ENCODE results near the gene POTEF.
"Not testable (repeated sequence)": the region's sequence is repeated elsewhere in the genome, so short reads cannot be mapped to it uniquely, and the experiment has no call there.

POTEF gene

DNA sequence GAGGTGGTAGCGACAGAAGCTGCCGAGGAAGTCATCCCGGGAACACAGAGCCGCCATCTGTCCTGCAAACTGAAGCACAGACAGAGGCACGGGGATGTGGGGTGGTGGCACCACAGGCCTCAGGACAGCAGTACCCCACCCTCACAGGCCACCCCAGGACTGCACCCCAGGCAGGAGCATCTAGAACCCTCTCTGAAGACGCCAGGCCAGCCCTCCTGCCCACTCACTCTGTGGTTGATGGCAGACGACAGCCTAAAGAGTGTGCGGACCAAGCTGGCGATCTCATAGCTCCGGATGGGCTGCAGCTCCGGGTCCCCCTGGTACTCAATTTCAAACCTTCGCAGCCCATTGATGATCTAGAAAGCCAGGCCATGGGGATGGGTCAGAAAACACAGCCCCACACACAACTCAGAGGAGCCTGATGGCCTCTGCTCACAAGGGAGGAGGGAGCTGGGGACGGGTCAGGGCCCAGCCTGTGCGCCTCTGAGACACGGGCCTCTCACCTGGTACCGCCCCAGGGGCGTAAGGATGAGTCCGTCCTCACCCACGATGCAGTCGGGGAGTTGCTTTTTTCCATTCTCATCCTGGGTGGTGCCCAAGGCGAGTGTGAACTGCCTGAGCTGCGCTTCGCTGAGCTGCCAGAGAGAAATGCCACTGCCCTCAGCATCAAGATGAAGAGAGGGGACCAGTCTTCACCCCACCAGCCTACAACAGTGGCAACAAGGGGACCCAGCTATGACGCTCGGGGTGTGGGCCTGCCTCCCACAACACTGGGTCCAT, 24.0 kb upstream of the POTEF start:
- no peak for DNase-seq

DNA sequence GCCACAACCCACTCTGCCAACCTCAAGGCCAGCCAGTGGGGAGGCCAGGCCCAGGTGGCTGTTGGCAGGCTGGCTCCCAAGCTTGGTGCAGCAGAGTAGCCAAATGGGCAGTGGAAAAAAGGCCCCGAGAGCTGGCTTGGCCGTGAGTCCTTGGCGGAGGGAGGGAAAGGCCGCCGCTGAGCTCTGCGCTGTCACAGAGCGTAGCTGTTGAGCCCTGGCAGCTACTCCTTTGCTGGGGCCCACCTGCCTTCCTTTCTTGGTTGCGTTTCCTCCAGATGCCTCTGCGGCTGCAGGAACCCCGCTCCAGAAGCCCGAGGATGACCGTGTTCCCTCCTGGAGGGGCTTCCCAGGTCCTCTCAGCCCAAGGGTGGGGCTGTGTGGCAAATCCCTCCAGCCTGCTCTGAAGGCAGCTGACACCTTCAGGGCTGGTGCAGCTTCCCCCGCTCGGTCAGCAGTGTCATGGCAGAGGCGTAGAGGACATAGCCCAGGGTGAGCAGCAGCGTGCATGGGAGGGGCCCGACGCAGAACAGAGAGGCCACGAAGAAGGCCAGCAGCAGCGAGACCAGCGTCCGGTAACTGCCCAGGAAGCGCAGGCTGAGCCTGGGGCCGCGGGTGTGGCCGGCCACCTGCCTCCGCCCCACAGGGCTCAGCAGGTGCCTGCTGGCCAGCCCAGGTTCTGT, 23.3 kb upstream of the POTEF start:
- DNase-seq, result not testable (repeated sequence)

DNA sequence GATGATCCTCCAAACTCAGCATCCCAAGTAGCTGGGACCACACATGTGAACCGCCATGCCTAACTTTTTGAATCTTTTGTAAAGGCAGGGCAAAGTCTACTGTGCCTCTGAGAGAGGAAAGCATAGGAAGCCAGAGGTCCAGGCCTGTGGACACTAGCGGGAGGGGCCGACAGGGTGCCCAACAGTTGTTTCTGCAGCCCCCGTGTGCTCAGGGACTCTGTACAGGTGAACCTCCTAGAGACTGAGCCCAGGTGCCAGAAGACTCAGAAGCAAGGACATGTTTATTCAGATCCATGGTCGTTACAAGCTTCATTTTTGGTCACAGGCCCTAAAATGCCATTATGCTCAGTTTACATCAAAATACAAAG, 22.1 kb upstream of the POTEF start:
- DNase-seq, result not testable (repeated sequence)

DNA sequence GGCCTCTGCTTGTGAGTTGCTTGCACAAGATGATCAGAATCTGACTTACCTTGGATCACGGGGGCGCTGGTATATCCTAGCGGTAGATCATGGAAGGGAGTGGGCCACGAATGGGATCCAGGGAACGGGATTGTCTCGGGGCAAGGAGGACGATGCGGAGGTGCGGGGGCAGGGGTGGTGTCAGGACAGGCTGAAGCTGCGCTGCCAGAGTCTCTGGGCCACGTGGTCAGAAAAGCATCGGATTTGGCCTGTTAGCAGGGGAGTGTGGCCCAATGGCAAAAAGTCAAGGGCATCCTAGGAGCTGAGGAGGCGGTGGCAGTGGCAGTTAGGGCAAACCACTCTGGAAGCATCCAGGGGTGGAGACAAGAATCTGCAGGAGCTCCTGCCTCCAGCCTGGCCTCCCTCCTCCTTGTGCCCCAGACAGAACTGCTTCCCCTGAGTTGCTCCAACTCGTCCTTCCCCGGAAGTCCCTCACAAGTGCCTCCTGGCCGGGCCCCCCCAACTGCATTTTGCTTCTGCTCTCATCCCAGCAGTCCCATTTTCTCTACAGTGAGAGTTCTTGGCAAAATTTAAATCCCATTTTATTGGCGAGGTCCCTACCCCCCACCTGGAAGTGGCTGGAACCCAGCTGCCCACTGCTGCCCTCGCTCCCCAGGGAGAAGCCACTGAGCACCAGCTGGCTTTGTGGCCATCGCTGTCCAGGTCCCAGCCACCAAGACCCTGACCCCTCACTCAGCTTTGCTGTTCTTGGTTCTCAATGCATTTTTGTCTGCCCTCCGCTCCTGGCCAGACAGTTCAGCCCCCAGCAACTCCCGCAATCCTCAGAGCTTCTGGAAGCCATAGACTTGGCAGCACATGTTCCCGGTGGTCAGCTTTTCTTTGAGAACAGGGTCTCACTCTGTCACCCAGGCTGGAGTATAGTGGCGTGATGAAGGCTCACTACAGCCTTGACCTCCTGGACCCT, 21.4 kb upstream of the POTEF start:
- no peak for DNase-seq

DNA sequence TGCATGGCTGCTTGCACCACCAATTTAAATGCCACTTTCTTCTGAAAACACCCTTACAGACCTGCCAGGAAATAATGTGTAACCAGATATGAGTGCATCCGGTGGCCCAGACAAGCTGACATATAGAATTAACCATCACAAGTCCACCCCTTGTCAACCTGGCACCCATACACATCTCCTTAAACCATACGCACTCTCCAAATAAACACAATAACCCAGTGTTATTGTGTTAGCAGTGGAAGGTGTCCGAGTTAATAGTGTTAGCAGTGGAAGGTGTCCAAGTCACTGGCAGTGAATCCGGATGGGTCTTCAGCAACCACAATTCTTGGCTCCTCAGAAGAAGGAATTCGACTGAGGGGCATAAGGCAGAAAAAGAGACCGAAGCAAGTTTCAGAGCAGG, 19.5 kb upstream of the POTEF start:
- not testable (repeated sequence) for DNase-seq

DNA sequence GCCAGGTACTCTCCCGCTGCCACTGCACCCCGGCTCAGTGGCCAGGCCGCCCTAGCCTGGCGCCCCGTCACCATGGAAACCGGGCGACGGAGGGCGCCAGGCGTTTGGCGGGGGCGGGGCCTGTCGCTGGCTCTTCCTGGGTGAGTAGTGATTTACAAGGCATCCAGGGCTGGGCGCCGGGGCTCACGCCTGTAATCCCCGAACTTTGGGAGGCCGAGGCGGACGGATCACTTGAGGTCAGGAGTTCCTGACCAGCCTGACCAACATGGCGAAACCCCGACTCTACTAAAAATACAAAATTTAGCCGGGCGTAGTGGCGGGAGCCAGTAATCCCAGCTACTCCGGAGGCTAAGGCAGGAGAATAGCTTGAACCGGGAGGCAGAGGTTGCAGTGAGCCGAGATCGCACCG, 16.0 kb upstream of the POTEF start, which contains the start of gene CCDC74B:
Gene CCDC74B (minus strand): TSS at position 107 of the 409 bp plus-strand sequence. CDS start 116 bp downstream, outside the sequence.
- not testable (repeated sequence) for DNase-seq

DNA sequence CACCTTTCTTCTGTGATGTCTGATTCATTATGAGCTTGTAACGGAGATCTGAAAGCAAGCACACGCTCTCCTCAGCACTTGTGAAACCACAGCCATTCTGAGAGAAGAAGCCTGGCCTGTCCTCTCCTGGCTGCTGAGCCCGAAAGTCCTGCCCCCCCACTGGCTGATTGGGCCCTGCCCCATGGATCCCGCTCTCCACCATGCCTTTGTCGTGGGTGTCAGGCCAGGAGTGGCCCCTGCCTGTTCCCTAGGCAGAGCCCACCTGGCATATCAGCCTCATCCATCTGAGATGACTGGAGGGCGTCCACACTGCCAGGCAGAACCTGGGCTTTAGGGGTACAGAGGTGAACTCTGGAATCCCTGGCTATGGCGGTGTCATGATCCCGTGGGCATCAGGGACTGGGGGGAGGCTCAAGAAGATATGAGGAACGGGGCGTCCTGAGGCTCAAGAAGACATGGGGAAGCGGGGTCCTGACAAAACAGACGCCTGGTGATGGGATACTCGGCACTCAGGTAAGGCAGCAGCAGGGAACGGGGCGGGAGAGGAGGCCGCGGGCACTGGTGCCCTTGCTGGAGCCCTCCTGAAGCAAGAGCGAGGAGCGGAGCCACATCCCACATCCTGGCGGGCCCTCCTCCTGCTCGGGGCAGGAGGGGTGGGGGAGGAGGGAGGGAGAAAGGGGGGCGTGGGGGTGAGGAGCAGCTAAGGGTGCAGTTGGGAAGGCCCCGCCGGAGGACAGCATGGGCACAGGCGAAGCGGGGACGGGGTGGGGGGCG, 14.4 kb upstream of the POTEF start:
- DNase-seq, result not testable (repeated sequence)

DNA sequence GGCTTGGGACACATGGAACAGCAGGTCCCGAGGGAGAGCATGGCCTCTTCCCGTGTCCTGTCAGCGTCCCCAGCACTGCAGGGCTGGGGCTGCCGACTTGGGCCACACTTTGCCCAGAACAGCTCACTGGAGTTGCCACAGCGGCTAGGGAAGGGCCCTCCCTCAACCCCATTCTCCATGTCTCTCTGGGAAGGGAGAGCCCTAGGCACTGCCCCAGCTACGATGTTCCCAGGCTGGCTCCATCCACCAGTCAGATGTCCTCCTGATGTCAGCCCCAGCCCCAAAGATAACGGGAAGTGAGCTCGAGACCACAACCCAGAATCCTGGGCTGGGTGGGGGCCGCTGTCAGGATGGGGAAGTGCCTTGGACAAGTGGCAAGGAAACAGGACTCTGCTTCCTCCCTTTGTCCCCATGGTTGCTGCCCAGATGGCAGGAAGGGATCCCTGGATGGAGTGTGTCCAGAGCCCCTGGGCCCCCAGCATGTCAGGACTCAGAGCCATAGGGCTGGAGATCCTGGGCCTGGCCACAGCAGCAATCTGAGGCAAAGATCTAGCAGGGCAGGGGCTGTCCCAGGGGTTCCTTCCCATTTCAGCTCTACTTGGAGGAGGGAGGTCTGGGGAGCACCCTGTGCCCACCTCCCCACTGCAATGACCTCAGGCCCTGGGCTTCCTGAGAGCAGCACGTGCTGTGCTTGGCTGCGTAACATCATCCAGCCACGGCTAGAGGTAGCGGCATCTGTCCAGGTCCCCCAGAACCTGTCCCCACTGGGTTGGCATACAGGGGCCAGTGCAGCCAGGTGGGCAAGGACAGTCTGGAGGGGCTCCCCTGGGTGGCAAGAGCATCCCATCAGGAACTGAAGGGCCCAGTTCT, 13.6 kb upstream of the POTEF start:
- DNase-seq, result not testable (repeated sequence)

DNA sequence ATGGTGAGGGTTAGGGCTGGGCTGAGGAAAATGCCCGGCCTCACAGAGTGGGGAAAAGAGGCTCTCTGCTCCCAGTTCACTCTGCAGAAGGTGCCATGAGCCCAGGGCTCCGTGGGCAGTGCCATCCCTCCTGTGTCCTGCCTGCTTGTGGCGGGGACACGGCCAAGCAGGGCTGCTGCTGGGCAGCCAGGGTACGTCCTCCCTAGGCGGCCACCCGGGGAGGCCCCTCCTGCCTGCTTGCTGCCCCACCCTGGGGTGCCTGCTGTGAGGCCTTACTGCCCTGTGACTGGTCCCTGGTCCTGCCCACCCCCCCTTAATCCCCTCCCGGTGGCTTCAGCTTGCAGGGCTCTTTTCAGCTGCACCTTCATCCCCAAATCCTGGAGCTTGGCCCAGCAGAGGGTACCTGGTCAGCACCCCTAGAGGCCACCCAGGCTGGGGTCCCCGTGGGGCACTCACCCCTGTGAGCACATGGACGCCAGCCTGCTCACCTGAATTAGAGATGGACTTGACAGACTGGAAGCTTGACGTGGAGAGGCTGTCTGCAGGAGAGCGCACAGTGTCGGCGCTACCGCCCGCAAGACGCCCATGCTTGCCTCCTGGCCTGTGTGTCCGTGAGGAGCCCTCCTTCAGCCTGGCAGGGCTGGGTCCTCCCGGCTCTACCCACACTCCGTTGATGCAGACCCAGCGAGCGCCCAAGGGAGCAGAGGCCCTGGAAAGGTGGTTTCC, 12.8 kb upstream of the POTEF start:
- not testable (repeated sequence) for DNase-seq

DNA sequence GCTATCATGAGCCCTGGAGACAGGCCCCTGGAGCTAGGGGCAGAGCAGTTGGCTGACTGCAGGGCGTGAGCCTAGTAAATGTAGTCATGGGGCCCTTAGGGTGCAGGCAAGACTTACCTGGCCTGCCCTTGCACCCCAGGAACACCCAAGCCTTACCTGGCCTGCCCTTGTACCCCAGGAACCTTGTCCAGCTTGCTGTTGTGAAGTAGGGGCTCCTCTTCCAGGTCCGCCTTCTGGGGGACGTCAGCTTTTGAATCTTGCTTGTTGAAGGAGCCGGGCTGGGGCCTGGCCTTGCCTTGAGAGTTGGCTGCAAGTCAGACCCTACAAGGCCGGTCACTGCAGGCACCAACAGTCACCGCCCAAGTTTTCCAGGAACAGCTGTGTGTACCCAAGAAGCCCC, 12.0 kb upstream of the POTEF start:
- DNase-seq, result not testable (repeated sequence)

DNA sequence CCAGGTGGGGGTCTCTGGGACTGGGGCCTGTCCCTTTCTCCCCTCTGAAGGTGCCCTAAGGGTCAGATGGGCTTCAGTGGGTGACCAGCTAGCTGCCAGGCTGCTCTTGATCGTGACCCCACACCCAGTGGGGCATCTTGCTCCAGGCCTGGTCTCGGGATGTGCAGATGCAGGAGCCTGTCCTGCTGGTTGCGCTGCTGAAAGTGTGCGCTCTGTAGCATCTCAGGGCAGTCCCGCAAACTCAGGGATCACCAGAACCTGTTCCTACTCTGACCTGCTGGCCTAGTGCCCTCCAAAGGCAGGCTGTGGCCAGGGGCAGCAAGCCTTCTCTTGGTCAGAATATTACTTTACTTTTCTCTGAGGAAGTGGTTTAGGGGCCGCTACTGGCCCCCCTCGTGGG, 11.5 kb upstream of the POTEF start:
- DNase-seq, result not testable (repeated sequence)

DNA sequence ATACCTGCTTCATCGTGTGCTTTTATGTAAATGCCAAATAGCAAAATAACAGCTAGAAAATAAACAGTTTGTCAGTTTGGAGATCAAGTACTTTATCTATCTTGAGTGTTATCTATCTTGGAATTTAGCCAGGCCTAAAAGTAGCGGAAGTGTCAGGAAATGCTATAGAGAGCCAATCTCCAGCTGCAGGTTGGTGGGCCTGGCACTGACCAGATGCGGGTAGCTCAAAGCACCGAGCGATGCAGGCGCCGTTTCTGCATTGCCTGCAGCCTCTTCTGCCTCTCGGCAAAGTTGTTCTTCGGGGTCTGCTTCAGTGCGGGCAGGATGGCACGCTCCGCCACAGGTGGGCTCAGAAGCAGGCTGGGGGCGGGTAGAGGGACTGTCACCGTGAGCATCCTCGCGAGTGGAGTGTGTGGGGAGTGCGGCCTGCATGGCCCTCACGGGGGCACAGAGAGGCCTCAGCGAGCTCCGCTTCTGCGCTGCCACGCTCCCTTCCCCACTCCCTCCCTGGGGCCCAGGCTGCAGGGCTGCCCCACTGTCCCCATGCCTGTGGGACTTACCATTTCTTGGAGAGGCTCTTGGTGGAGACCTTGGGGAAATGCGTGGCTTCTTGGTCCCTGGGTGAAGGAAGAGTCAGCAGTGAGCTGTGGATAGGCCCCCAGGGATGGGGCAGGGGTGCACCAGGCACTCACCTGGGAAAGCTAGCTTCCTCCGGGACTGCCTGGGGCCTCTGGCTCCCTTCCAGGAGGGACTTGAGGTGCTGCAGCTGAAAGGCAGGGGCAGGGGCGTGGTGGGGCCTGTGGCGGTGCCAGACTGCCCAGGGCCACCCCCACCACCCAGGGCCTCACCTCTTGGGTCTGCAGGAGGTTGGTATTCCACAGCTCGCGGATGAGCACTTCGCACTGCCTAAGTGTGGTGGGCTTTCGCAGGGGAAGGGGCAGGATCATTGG, 10.6 kb upstream of the POTEF start:
- not testable (repeated sequence) for DNase-seq

DNA sequence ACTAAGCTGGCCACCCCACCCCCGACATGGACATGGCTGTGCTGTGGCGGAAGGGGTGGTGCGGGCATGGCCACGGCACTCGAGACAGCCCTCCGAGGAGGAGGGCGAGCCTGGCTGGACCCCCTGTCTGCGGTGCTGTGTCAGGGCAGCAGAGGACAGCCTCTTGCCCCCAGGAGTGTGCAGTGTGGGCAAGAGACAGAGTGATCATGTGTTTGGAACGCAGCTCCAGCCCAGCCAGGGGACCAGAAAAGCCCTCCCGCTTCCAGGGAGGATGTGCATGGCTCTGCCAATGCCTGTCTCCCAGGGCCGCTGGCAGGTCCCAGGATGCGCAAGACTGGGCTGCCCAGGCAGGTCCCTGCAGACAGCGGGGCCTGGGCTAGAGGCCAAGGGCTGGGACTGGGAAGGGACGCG, 9.8 kb upstream of the POTEF start:
- not testable (repeated sequence) for DNase-seq

DNA sequence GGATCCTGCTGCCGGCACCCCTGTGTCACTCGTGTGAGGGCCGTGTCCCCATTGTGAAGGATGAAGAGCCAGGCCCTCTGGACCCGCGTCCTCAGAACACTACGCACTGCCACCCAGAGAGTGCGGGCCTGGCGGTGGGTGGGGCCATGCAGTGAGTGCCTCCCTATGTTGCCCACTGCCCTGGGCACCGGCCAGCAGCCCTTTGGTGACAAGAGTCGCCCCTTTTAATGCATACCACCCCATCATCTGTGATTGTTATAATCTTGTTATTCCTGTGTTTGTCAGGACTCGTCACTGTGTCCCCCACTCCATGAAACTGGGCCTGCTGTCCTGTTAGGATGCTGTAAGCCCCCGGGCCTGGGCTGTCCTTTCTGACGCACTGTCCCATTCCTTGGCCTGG, 9.3 kb upstream of the POTEF start:
- not testable (repeated sequence) for DNase-seq

DNA sequence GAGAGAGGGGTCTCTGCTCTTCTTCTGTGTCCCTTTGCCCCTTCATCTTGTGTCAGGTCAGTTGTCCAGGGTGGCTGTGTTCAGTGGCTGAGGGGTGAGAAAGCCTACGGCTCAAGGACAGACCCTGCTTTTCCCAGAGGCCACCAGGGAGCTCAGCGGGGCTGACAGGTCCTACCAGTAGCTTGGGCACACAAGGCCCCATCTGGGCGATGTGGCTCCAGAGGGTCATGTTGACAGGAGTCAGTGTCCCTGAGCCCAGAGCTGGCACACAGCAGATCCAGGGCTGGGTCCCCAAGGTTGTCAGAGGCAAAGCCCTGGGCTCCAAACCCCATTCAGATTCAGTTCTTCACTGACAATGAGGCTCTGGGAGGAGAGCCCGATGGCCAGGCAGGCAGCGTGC, 8.1 kb upstream of the POTEF start:
- not testable (repeated sequence) for DNase-seq

DNA sequence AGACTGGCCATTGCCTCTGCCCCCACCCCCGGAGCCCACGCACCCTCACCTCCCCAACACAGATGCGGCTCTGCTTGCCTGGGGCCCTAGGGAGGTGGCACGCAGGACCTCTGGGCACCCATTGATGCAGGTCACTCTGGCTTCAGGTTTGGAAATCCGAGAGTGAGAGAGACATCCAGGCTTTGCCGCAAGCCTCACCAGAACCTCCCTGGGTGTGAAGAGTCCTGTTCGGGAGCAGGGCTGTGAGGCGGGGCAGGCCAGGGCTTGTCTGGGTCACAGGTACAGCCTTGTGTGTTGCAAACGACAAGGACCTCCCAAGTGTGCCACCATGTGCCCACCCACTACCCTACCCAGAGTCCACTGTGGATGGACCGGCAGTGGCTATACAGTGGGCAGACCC, 7.5 kb upstream of the POTEF start:
- not testable (repeated sequence) for DNase-seq

DNA sequence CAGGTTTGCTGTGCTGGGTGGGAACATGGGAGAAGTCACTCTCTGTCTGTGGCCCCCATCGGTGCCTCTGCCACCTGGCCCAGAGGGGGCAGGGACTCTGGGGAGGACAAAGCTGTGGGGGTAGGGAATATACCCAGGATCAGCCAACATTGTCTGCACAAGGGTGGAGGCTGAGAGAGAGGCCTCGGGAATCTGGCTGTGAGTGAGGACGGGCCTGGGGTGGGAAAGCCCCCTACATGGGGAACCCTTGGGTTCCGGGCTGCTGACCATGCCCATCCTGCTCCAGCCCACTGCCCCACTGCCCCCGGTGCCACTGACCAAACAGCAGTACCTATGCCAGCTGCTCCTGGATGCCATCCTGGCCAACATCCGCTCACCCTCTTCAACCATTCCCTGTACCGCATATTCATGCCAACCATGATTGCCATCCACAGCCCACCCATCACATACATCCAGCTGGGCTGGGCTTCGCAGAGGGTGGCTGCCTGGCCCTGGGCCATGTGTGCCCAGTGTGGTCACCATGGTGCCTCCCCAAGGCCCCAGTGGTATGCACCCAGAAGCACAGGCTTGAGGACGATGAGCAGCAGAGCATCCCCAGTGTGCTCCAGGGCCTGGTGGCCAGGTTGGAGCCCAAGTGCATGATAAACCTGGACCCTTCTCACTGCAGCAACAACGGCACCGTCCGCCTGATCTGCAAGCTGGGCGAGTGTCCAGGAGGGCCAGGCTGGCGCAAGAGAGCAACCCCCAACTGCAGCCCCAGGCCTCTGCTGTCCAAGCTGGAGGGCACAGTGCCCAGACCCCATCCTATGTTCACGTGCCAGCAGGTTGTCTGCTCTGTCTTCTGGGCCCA, 6.9 kb upstream of the POTEF start:
- no peak for DNase-seq

DNA sequence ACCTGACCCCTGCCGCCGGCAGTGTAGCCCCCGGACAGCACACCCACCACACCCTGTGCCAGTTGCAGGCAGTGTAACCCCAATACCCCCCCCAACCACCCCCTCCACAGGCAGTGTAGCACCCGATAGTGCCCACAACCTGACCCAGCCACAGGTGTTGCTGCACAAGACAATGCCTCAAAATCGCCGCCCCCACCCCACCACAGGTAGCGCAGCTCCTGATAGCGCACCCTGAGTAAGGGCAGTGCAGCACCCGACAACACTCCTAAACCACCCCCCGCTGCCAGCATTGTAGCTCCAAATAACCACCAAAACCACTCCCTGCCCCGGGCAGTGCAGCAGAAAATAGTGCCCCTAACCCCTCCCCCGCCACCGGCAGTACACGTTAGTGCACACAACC, 558 bp downstream of the POTEF start:
- not testable (repeated sequence) for DNase-seq

Data from kidney glomerular epithelial cell (primary cell).